GM21526 (cell line): ENCODE measurements around the gene RAI1.

Source experiments
- ATAC-seq: cut with Tn5 transposase; IDR thresholded peaks from one replicate; pipeline ENCODE4 v1.9.1; 2021; ENCODE audit warnings: moderate library complexity; ENCODE audit not compliant: unreplicated experiment, low FRiP score

RAI1 gene

GRCh38 chr17:17837380-17837821 lies 156.1 kb downstream of the RAI1 start:
- no peak for ATAC-seq

DNA sequence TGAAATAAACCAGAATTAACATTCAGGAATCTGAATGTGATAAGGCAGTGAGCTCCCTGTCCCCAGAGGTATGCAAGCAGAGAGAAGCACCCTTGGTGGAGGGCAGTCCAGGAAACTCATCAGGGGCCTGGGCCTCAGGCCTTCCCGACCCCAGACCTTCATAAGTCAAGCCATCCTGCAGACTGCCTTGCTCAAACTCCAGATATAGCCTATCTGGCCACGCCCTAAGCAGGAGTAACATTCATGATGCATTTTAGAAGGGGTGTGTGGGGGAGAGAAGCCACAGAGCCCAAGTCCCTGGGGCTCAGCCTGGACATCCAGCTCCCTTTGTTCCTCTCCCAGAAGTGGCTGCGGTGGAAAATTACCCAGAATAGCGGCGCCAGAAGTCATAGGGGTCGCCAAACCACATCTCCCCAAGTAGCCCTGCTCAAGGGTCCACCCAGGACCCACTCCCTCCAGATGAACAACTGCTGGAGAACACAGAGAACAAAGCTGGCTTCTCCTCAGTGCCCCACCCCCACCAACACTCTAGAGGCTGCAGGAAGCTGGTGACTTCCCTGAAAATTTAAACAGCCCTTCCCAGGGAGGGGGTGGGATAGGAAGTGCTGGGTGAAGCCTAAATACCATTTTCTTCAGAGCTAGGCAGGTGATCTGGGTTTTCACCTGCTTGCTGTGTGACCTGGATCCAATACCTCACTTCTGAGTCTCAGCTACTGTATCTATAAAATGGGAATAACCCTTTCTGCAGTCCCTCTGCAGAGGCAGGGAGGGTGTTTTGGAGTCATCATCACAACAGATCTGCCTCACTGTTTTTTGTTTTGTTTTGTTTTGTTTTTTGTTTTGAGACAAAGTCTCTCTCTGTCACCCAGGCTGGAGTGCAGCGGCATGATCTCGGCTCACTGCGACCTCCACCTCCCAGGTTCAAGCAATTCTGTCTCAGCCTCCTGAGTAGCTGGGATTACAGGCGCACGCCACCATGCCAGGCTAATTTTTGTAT lies 157.0 kb downstream of the RAI1 start:
- no peak for ATAC-seq

DNA sequence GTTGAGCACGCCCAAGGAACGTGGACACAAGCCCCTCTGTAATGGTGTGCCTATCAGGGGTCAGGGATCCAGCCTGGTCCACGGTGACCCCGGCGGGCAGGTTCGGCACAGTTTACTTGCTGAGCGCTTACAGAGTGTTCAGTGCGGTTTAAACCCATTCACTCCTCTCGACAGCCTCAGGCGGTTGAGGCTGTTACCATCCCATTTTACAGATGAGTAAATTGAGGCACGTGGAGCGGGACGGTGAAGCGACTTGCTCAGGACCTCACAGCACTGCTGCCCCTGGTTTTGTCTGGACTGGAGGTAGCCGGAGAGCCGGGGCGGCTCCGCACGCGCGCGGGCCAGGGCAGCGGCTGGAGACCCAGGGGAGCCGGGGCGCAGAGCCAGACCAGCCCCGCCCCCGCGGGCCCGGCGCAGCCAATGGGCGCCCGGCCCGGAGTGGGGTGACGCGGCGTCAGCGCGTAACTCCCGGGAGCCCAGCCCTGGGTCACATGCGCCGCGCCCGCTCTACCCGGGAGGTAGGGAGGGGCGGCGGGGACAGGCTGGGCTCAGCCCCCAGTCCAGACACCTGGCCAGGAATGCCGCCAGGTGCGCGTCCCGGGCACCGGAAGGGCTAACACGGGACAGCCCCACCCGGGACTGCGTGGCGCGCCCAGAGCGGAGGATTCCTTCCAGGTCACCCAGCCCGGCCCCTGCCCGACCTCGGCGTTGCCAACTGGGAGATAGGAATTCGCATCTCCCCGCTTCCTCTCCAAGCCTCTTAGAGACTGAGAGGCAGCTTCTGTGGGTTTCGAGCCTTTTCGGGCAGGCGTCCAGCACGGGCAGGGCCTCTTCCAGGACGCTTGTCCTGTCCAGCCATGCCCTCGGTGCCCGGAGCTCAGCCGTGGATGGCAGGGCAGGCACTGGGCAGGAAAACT lies 158.8 kb downstream of the RAI1 start:
- ATAC-seq: peak; percentile 46

DNA sequence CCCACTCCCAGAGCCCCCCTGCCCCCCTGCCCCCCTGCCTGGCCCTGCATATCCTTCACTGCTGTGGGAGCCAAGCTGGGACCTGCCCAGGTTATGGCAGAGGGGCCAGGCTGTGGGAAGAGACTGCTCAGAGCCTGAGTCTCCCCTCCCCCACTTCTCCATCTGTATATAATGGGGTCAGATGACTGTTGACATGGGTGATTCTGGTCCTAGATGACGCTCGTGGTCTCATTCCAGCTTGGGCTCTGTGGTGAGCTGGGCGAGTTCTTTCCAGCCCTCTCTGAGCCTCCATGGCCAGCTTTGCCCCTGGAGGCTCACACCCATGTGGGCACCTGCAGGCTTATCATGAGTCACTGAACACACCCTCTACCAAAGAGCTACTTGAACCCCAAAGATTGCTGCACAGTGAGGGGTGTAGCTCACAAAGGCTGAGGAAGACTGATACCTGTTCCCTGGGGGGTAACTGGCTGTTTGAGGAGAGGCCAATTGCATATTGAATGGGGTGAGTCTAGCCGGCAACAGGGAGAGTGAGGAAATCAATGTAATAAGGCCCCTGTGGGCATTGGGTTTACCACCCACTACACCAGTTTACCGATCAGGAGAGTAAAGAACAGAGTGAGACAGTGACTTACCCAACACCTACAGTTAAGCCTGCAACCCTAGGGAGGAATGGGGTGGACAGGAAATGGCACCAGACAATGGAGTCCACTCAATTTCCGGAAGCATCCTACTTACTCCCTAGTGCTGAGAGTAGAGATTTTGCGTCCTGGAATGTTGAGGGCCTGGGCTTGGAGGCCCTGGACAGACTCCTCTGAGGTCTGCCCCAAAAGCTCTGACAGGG lies 159.7 kb downstream of the RAI1 start:
- no peak for ATAC-seq

GRCh38 chr17:17841601-17842025 lies 160.4 kb downstream of the RAI1 start:
- no peak for ATAC-seq

- no peak for ATAC-seq
Observed at GRCh38 chr17:17842111-17842876, 161.0 kb downstream of the RAI1 start.

DNA sequence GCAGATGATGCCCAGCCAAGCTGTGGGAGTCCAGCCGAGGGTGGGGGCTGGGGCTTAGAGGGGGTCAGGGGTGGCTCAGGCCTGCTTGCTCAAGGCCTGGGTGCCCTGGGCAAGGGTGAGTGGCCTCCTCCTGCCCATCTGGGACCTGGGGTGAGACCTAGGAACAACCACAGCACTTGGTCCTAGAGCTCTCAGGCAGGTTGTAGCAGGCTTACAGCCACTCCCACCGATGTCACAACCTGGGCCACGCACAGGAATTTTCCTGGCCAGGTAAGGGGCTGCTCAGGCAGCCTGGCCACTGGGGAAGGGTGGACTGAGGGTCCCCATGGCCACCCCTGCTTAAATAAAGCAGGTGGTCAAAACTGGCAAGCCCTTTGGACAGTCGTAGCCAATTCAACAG lies 161.8 kb downstream of the RAI1 start:
- no peak for ATAC-seq

- ATAC-seq: no peak
Observed at GRCh38 chr17:17844079-17844478, 162.8 kb downstream of the RAI1 start.

GRCh38 chr17:17844500-17844899 lies 163.2 kb downstream of the RAI1 start:
- no peak for ATAC-seq

GRCh38 chr17:17845046-17845775 lies 164.0 kb downstream of the RAI1 start:
- no peak for ATAC-seq

DNA sequence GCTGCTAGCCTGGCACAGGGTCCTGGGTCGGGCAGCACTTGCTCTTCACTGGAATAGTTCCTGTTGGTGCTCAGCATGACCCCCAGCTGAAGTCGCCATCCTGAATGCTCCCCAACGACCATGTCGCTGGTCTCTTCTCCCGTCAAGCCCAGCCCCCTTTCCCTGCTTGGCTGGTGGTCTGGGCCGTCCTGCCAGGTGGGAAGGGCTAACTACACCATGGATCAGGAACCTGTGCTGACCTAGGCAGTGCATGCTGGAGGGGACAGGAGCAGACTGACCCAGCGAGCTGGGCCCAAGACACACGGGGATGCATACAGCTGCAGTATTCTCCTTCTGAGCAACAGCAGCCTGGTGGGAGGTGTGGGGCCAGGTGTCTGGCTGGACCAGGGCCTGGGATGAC lies 164.7 kb downstream of the RAI1 start:
- no peak for ATAC-seq

DNA sequence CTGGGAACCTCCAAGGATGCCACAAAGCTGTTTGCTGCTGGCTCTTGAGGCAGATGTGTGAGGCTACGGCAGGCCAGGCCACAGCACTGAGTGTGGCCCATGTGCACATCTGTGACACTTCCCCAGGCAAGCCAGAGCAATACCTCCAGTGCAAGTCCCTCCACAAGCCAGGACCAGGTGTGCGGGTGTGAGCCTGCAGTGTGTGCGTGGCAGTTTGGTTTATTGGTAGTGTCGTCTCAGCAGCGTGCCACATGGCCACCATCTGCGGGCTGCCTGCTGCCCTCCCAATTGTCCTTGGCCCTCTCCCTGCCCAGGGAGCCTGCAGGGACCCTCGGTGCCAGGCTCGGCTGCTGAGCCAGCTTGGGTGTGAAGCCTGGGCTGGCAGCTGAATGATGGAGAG lies 165.4 kb downstream of the RAI1 start:
- ATAC-seq: no peak

DNA sequence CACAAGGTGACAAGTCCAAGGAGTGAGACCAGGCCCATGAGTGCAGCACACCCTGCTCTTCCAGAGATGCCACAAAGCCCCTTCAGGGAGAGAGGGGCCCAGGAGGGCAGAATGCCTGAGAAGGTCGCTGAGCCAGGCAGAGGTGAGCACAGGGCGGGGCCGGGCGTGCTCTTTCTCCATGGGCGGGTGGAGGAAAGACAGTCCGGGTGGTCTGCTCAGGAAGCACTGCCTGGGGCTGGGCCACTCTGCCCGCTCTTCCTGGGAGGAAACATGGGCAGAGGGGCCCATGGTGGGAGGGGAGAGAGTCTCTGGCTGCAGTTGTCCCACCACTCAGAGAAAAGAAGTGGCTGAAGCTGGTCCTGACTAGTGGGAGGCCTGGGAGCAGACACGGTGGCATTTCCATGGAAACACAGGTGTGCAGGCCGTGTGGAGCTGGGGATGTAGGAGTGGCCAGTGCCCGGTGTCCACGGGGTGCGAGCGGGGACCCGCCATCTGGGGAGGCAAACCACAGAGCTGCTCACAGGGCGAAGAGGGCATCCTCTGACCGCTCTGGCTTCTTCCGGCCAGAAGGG lies 165.9 kb downstream of the RAI1 start:
- no peak for ATAC-seq

GRCh38 chr17:17847726-17848125 lies 166.5 kb downstream of the RAI1 start:
- ATAC-seq: no peak

- no peak for ATAC-seq
Observed at GRCh38 chr17:17848311-17849082, 167.2 kb downstream of the RAI1 start.

DNA sequence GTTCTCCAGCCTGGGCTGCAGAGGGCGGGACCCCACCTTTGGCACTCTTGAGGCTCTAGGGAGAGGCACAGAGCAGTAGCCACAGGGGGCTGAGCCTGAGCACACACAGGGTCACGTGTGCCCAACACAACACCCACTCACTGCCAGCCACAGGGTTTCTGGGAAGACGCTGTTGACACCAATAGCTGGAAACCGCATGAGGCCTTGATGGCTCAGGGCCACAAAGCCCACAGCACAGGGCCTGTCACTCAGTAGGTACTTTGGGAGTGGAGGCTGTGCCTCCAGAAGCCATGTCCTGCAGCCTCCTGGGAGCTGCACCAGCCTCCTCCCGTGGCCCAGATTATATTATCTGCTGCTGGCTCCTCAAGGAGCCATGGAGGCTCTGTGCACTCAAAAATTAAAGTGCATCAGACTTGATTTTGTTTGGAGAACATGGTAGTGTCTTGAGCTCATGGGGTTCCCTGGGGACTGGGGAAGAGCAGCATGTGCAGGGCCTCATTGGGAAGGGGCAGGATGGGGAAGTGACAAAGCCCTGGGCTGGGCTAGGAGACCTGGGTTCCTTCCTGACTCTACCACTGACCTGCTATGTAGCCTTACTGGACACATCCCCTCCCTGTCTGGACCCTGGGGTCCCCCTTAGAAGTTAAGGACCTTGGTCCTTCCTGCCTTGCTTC lies 168.0 kb downstream of the RAI1 start:
- no peak for ATAC-seq

GRCh38 chr17:17849845-17850373 lies 168.7 kb downstream of the RAI1 start:
- ATAC-seq: no peak
